ENCODE measurements around the gene RDM1.

DNA sequence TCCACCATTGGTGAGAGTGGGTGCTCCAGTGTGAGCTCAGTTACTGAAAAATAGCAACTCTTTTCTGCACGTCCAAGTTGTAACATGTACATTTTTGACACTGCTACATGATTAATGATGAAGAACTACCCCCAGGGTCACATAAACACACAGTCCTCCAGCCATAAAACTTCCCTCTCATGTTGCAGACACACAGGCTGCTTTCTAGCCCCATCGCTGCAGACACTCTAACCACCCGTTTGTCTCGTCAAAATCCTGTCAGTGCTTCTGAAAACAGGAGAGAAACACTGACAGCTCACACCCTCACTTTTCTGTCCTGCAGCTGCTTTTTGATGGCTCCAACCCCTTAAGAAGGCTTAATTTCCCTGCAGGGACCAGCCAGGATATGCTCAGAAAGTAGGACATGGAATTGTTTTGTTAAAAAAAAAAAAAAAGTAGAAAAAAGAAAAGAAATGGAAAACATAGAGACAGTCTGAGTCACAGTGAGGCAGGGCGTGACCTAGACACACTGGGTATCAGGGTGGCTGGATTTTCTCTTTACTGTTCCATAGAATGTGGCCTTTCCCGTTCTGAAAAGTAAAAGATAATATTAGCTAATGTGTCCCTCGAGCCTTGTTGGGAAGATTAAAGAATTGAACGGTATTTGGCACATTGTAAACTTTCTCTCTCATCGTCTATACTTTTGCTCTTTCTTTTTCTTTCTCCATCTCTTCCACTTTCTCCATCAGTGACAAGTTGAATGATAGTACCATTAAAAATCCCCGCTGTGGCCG lies 29.7 kb downstream of the RDM1 start:
- TF ChIP-seq REST (IDR thresholded peaks at IDR 0.05; ENCODE audit: insufficient replicate concordance, low read depth) (no peak), CTCF (IDR thresholded peaks at IDR 0.05; ENCODE audit: insufficient read depth, low read length) (no peak), SPI1 (IDR thresholded peaks at IDR 0.05; ENCODE audit: borderline replicate concordance, low read depth) (no peak), POLR2AphosphoS5 (IDR thresholded peaks at IDR 0.05; ENCODE audit: low read depth) (no peak)
